ENCODE data around the gene AKAP8L.

Gene AKAP8L

DNA sequence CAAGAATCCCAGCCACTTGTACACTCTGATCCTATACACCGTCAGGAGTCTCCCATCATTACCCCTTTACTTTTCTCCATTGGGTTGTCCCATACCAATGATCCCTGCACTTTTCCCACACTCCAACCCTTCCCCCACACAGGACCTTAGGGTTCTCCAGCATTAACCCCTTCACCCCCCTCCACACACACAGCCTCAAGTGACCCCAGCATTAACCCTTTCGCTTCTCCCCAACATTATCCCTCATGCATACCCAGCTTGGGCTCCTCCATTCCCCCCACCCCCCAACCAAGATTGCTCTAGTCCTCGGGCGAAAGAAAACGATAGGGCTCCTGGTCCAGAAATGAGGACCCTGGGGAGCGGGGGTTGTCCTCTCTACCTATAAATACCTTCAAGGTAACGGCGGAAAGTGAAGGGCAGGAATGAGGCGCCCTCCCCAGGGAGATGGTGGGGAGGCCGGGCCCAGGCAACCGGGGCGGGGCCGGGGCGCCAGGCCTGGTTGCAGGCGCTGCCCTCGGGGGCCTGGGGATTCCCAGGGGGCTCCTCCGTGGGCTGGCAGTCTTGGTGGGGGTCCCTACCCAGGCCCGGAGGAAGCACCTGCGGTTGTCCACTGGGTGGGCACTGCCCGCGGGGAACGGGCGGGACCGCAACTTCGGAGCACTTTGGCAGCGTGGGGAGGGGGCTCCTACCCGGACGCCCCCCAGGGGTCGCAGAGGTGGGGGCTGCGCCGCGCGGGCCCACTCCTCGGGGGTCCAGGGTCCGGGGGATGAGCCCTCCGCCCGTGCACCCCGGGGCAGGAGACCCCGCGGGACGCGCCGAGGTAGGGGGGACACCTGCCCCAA lies 30.2 kb upstream of the AKAP8L start:
- DNase-seq = no peak

DNA sequence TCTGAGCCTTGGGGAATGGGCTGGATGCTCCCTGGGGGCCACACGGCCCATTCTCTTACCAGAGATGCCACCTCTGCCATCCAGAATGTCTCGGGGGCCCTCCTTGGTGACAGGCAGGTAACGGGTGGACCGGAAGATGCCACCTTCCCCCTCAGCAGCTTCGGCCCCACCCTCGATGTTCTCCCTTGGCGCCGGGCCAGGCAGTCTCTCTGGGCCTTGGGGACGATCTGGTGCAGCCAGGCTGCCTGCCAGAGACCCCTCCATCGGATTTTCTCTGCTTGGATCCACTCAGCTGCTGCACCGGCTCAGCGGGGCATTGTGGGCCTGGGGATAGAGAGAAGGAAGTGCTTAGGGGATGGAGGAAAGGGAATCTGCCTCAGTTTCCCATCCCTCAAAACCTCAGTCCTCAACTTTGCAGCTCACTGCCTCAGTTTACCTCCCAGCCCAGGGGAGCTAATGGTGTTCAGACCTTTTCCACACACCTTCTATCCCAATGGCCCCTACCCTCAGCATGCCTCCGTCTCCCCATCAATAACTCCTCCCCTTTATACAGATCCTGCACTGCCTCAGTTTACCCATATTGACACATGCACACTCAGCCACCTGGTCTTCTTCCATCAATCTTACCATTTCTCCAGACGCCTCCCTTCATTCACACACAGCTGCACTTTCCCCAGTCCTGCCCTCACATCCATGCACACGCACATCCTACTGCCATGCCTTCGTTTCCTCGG lies 29.4 kb upstream of the AKAP8L start:
- DNase-seq = no peak

DNA sequence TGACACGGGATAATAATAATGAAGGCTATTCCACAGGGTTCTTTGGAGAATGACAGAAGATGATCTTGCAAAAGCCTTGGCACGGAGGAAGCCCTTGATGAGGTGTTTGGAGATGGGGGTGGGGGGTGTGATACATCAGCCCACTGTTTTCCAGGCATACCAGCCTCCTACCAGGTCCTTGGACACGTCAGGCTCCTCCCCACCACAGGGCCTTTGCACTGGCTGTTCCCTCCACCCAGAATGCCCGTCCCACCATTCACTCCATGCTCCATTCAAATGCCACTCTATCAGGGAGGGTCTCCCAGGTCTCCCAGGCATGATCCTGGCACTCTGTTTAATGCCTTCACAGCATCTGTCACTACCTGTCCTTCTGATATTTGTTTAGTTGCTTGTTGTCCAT lies 28.3 kb upstream of the AKAP8L start:
- DNase-seq = no peak

DNA sequence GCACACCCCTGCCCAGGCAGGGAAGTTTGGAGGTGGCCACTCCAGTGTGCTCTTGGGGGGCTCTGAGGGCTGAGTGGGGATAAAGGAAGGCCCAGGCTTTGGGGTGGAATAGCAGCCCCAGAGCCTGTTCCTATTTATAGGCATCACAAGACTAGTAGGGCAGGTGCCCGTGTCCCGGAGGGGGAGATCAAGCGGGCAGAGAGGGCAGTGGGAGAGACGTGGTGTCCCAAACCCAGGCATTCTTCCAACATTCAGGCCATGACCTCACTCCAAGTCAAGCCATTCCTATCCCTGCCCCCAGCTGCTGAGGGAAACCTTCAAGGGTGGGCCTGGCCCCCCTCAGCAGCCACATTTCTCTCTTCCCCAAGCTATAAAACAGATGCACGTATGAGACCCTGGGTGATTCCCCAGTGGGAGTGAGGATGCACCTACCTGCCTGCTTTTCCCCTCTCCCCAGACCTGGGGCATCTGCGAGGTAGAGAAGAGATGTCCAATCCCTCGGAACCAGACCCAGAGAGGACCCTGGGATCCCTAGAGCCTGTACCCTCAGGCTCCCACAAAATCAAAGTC lies 27.1 kb upstream of the AKAP8L start:
- DNase-seq = no peak

DNA sequence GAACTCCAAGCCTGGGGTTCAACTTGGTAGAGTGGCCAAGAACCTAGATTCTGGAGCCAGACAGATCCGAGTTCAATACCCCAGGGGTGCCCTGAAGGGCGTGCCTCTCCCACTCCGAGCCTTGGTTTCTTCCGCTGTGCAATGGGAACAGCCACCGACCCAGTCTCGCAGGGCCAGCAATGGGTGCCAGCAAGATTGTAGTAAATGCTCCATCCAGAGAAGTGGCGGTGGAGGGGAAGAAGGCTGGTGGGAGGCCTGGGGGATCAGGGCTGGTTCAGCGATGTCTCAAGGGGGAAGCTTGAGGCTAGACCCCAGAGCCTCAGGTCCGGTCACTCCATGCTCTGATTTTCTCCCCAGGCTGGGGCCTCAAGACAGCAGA lies 26.4 kb upstream of the AKAP8L start:
- no peak for DNase-seq

DNA sequence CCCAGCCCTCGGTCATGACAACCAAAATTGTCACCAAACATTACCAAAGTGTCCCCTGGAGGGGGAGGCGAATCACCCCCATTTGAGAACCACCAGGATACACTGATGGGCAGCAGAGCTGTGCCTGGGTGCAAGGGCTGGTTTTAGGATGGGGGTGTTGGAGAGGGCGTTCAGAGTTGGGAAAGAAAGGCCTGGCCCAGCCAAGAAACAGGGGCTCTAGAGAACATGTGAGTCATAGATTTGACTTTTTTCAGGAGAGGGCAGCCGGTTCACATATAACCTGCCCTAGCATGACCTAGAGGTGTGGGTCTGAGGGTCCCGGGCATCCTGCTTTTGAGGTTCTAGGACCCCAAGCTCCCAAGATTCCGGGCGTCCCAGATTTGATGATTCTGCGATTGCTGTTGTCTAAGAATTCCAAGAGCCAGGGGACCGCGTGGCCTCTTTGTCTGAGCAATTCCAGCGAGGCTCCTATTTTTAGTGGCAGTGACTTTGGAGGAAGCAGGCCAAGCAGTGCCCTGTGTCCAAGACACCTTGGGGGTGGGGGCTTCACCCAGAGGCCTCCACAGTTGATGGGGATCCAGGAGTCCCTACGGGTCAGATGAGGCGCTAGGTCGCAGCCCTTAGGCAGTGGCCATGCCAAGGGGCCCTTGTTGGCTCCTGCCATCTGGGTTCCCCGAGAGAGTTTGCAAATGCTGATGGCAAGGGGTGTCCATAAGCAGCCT lies 25.9 kb upstream of the AKAP8L start:
- DNase-seq = no peak

DNA sequence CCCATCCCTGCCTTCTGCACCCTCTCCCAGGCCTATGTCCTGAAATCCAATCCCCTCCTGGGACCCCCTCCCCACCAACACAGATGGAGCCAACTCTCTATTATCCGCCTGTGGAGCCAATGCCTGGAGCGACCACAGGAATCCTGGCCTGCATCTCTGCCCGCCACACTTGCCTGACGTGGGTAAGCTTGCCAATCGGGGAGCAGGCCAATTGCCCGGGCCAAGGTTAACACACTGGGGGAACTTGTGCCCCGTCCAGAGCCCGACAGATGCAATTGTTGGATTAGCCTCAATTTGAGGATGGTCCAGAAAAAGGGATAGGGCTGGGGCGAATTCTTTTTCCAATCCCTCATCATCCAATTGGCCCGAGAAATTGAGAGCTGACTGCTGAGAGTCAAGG lies 25.1 kb upstream of the AKAP8L start:
- DNase-seq = no peak

DNA sequence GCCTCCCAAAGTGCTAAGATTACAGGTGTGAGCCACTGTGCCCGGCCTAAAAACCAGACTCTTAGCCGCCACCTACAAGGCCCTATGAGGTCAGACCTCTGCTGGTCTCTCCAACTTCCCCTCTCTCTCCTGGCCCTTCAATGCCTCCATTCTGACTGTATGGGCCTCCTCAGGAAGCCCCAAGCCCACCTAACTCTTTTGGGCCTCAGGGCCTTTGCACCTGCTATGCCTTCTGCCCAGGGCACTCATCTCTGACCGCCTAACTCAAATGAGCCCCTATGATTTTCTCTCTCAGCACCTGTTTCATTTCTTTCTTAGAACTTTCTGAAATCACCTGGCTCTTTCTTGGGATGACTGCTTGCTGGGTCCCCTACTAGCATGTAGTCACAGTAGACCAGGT lies 24.5 kb upstream of the AKAP8L start:
- DNase-seq = no peak

DNA sequence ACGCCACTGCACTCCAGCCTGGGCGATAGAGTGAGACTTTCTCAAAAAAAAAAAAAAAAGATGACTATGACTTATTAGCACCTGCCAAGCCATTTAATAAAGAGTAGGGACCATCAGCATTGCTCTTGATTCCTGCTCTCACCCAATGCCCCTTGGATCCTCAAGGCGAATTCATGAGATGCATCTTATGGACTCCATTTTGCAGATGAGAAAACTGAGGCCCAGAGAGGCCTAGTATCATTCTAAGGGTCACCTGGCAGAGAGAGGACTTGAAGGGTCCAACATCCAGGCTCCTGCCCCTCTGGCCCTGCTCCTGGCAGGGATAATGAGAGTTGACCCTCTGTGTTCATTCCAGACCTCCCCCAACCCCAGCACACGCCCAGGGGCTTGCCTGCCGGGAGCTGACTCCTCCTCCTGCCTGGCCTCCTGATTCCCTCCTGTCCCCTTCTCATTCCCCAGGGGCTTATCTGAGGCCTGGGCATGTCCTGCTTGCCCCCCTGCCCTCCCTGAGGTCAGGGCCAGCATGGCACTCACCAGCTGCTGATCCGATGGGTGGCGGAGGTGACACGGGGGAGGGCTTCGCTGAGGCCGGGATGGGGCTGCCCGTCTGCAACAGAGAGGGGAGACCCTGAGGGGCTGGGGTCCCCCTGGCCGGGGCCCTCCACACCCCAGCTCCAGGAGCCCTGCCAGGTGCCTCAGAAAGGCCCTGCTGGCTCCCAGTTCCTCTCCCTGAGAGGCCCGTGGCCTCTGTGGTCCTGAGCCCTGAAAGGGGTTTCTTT lies 23.5 kb upstream of the AKAP8L start:
- DNase-seq = no peak

DNA sequence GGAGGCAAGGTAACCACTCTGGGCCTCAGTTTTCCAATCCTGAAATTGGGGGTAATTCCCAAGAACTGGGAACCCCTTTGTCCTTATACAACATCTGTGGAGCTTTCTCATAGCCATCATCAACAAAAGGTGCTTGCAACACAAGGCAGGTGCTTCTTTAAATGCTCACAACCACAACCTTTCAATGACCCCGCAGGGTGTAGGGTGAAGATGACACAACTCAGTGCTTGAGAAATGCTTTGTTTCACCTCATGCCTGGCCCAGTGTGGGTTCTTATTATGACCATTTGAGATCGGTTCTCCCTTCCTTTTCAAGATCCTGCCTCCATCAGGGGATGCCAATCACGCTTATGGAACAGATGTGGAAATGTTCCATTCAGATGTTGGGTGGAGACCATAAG lies 22.5 kb upstream of the AKAP8L start:
- DNase-seq = no peak

DNA sequence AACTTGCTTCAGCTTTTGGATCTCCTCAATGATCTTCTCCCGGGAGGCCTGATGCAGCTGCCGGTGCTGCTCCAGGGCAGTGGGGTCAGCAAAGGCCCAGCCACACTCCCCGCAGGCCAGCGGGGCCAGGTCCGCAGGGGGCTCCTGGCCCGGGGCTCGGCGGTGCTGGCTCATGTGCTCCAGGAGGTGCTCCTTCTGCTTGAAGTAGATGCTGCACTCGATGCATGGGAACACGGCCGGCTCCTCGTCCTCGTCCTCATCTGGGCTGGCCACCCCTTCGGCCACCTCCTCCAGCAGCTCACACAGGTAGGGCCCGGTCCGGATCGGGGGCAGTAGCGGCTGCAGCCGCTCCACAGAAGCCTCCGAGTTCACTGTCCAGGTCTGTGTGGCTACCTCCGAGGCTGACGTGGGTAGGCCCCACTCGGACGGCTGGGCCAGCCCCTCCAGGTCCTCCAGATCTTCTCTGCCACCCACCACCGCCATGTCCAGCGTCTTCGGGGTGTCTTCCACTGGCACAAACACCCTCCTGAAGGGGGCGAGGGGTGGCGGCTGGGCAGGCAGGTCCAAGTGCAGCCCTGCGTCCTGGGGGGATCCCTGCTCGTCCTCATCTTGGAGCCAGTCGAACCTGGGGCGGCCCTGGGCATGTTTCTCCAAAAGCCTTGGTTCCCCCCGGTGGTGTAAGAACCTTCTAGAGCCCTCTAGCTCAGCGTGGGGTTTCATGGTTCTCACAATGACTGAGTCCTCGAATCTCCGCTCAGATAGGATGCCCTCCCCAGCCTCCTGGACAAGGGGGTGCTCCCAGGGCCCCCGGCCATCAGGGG lies 21.2 kb upstream of the AKAP8L start:
- DNase-seq = no peak

DNA sequence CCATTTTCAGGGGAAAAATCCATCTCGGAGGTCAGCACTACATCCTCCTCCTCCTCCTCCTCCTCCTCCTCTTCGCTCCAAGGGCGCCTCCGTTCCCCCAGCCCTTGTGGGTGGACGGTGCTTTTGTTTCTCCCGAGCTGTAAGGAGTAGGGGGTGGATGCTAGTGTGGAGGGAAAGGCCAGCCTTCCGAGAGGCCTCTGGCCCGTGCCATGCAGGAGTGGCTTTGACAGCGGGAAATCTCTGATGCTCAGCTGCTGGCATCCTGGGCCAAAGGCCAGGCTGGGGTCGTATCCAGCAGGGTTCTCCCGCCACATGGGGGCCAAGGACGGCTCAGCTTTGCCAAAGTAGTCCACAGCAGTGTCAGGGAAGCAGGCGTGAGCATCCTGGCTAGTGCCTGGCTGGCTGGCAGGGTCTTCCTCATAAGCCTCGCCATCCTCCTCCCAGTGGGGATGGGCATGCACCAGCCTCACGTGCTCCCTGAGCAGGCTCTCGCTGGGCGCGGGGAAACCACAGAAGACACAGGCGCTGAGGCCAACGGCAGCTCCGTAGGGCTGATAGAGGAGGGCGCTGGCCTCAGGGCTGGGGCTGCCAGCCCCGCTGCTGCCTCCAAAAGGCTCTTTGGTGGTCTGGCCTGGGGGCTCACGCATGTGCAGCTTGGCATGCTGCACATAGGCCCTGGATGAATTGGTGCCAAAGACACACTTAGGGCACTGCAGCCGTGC lies 20.5 kb upstream of the AKAP8L start:
- no peak for DNase-seq

DNA sequence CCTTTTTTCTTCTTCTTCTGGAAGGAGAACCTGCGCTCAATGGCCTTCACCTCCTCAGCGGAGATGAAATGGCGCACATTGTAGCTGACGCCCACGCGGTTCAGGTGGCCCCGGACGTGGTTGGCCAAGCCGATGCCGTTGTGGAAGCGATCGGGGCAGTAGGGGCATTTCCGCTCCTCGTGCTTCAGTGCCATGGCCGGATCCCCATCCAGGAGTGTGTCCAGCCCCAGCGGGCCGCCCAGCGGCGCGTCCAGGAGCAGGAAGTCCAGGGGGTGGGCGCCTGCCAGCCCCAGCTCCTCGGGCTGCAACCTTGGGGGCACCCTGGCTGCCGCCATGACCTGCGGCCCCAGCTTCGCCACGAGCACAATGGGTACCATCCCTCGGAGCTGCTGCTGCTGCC lies 19.8 kb upstream of the AKAP8L start:
- DNase-seq = no peak

DNA sequence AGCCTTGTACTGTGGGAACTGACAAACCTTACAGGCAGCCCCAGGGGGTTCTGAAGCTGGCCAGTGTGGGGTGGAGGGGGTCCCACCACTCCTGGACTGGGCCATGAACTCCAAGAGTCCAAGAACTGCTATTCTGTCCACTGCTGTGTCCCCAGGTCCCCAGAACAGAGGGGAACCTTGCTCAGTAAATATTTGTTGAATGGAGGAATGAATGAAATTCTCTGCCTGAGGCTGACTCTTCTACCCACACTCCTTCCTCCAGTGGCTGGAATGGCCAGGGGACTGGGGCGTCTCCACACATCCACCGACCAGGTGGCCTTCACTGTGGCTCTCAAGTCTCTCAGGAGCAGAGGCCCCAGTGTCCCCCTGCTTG lies 19.3 kb upstream of the AKAP8L start:
- DNase-seq = no peak

DNA sequence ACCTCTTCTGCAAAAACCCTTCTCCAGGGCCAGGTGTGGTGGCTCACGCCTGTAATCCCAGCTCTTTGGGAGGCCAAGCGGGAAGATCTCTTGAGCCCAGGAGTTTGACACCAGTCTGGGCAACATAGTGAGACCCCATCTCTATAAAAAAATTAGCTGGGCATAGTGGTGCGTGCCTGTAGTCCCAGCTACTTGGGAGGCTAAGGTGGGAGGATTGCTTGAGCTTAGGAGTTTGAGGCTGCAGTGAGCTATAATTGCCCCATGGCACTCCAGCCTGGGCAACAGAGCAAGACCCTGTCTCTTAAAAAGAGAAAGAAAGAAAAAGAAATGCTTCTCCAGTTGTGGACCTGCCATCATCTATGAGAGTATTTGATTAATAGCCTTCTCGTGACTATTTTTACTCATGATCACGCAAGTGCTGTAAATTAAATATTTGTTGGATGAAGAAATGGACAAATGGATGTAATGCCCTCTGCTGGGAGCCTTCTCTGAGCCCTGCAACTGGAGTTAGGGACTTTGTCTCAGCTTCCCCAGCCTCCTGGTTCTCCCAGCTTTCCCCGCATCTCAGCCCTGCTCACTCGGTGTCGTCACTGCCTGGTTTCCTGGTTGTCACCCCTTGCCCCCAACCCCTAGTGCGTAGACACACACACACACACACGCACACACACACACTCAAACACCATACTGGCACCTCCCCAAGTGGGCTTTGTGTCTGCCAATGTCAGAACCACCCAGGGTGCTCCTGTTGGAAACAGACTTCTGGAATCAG lies 18.8 kb upstream of the AKAP8L start:
- DNase-seq = no peak

DNA sequence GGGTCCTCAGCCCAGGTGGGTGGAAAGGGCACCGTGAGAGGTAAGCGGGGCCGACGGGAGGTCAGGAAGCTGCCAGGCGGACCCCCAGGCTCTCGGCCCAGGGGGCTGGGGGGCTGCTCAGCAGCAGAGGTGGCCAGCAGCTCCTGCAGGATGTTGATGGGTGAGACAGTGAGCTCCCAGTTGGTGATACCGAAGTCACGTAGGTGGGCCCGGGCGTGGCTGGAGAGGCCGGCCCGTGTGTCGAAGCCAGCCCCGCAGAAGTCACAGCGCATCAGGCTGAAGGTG lies 18.0 kb upstream of the AKAP8L start:
- no peak for DNase-seq

DNA sequence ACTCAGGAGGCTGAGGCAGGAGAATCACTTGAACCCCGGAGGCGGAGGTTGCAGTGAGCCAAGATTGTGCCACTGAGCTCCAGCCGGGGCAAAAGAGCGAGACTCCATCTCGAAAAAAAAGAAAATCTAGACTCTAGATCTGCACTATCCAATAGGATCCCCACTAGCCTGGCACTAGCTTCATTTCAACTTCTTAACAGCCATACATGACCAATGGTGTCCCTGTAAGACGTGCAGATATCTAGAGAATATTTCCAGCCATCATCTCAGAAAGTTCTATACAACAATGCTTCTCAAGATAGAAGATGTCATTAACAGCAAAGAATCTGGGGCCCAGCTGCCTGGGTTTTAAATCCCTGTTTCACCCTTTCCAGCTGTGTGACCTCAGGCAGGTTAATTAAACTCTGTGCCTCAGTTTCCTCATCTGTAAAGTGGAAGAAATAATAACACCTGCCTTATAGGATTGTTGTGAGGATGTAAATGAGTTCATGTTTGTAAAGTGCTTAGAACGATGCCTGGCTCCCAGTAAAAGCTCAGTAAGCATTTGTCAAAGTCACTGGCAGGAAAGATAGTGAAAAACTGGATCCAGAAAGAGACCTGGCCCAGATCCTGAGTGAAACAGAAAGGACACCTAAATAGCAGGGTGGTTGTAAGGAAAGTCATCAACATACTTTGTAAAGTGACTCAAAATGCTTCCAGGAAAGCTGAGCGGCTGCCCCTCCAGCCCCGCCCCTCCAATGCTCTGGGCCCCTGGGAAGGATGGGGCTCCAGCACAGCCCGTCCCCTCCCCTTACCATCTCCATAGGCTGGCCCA lies 17.4 kb upstream of the AKAP8L start:
- DNase-seq = no peak

DNA sequence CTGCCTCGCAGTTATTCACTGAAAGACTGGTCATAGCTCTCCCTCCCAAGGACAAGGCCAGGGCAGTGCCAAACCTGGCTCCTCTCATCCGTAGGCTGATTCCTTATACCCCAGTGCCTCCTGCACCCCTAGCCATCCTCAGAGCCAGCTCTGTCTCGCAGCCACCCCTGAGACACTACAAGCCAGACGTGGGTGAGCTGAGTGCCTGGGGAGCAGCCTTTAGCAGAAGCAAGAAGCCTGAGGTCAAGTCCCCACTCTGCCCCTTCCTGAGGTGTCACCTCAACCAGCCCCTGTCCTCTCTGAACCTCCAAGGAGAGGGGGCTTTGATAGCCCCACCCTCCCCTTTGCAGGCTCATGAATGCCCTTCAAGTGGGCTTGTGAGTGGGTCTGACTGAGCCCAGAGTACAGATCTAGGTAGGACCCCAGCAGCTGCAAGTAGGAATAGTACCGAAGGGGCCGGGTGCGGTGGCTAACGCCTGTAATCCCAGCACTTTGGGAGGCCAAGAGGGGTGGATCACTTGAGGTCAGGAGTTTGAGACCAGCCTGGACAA lies 14.8 kb upstream of the AKAP8L start:
- DNase-seq = no peak

Measured in NCI-H510A treated with DMSO at 0.1 percent for 48 hours (cell line).